ENCODE measurements around the gene TEAD4. TPM values are rescaled to one million over a fixed set of nuclear protein-coding genes. Genes with fewer than 3 reads are reported as not detected.

TEAD4 gene
- total RNA-seq, 1 donor from 2014 or later: 10.8 TPM

- Mint-ChIP-seq H3K4me1 (ENCODE audit: unreplicated experiment) (no peaks in the 10 kb centered on the region), H3K27me3 (no peaks in the 10 kb centered on the region), H3K9me3 (no peaks in the 10 kb centered on the region), H3K36me3 (peaks cover 4% of the 10 kb centered on the region), H3K4me3 (no peak overlapping the region), H3K27ac (no peak overlapping the region)
- TF ChIP-seq CTCF (conservative IDR thresholded peaks at IDR 0.05): no peak
- DNase-seq (ENCODE audit: extremely low spot score, unreplicated experiment): no peak
Measured at GRCh38 chr12:3015356-3015755, 56.2 kb downstream of the TEAD4 start.

- H3K36me3 Mint-ChIP-seq: peaks cover 4% of the 10 kb centered on the region
- no peak overlapping the region for H3K27ac Mint-ChIP-seq
- TF ChIP-seq CTCF (conservative IDR thresholded peaks at IDR 0.05): no peak
- H3K4me3 Mint-ChIP-seq: no peak overlapping the region
- DNase-seq (ENCODE audit: extremely low spot score, unreplicated experiment): no peak
- H3K4me1 Mint-ChIP-seq (ENCODE audit: unreplicated experiment): no peaks in the 10 kb centered on the region
- H3K27me3 Mint-ChIP-seq: no peaks in the 10 kb centered on the region
- H3K9me3 Mint-ChIP-seq: no peaks in the 10 kb centered on the region
Measured at GRCh38 chr12:3016191-3016590, 57.0 kb downstream of the TEAD4 start.

GRCh38 chr12:3017281-3017680 lies 58.1 kb downstream of the TEAD4 start:
- no peaks in the 10 kb centered on the region for H3K9me3 Mint-ChIP-seq
- no peak overlapping the region for H3K4me3 Mint-ChIP-seq
- peaks cover 9% of the 10 kb centered on the region for H3K36me3 Mint-ChIP-seq
- DNase-seq (ENCODE audit: extremely low spot score, unreplicated experiment): no peak
- no peaks in the 10 kb centered on the region for H3K27me3 Mint-ChIP-seq
- no peaks in the 10 kb centered on the region for H3K4me1 Mint-ChIP-seq (ENCODE audit: unreplicated experiment)
- TF ChIP-seq CTCF (conservative IDR thresholded peaks at IDR 0.05): no peak
- H3K27ac Mint-ChIP-seq: no peak overlapping the region

- H3K4me3 Mint-ChIP-seq: no peak overlapping the region
- H3K9me3 Mint-ChIP-seq: no peaks in the 10 kb centered on the region
- no peak for DNase-seq (ENCODE audit: extremely low spot score, unreplicated experiment)
- no peaks in the 10 kb centered on the region for H3K4me1 Mint-ChIP-seq (ENCODE audit: unreplicated experiment)
- no peak overlapping the region for H3K27ac Mint-ChIP-seq
- no peaks in the 10 kb centered on the region for H3K27me3 Mint-ChIP-seq
- TF ChIP-seq CTCF (conservative IDR thresholded peaks at IDR 0.05): no peak
- H3K36me3 Mint-ChIP-seq: peaks cover 16% of the 10 kb centered on the region
Measured at GRCh38 chr12:3018284-3019004, 59.2 kb downstream of the TEAD4 start.

GRCh38 chr12:3019005-3019680 lies 59.9 kb downstream of the TEAD4 start:
- H3K4me1 Mint-ChIP-seq (ENCODE audit: unreplicated experiment): no peaks in the 10 kb centered on the region
- no peaks in the 10 kb centered on the region for H3K9me3 Mint-ChIP-seq
- no peak overlapping the region for H3K4me3 Mint-ChIP-seq
- no peak overlapping the region for H3K27ac Mint-ChIP-seq
- DNase-seq (ENCODE audit: extremely low spot score, unreplicated experiment): no peak
- TF ChIP-seq CTCF (conservative IDR thresholded peaks at IDR 0.05): no peak
- H3K36me3 Mint-ChIP-seq: peaks cover 16% of the 10 kb centered on the region
- no peaks in the 10 kb centered on the region for H3K27me3 Mint-ChIP-seq
